BE2C (cell line): ENCODE results near the gene SLC29A1.

Experiments
- DNase-seq: peaks from one replicate; pipeline ENCODE4 v3.0.0-alpha.2; 2020
- H3K27me3 ChIP-seq: fragments of 250-450 bp; sonication (Bioruptor Pico); 2 replicates; pipeline ENCODE4 v1.5.1; 2020; ENCODE audit warnings: mild to moderate bottlenecking
- H3K36me3 ChIP-seq: fragments of 250-450 bp; sonication (Bioruptor Pico); 2 replicates; pipeline ENCODE4 v1.5.1; 2020; ENCODE audit warnings: mild to moderate bottlenecking
- H3K4me1 ChIP-seq: fragments of 250-450 bp; sonication (Bioruptor Pico); 2 replicates; pipeline ENCODE4 v1.5.1; 2020
- H3K4me3 ChIP-seq: 2 replicates; pipeline ENCODE4 v1.5.1; 2011; ENCODE audit warnings: low read depth, low read length
- H3K9me3 ChIP-seq: fragments of 250-450 bp; sonication (Bioruptor Pico); 2 replicates; pipeline ENCODE4 v1.5.1; 2020
- TF ChIP-seq, protein P1 (sequence below): IDR thresholded peaks from 2 replicates; pipeline ENCODE4 v1.5.1; 2012; ENCODE audit warnings: mild to moderate bottlenecking, low read depth, low read length

The SLC29A1 gene

DNA sequence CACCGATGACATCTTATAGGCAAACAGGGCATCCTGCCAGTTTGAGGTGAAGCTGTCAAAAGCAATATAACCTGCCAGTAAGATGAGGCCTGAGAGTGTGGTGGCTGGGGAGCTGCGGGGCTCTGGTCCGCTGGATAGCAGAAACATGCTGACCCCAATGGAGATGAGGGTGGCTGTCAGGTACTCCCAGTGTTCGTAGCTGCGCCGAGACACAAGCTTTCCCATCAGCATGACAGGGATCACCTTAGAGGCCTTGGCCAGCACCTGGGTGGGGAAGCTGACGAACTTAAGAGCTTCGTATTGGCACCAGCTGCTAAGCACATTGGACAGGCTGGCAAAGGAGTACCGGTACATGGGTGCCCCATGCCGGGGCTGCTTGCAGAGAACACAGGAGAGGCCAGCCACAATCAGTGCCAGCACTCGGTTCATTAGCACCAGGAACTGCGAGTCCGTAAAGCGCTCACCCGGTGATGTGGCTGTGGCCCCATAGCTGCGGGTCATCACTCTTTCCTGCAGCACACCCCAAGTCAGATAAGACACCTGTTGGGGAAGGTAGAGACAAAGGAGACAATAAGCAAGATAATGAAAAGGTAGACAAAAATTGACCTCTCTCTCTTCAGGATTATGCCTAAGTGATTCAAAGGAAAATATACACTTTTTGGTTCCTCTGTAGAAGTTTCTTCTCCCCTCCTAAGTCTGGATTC is 31.9 kb downstream of the SLC29A1 start:
- peak overlapping the region; percentile 83; the same call in 1 of the 2 replicates for H3K4me3 ChIP-seq
- TF ChIP-seq, protein P1, sequence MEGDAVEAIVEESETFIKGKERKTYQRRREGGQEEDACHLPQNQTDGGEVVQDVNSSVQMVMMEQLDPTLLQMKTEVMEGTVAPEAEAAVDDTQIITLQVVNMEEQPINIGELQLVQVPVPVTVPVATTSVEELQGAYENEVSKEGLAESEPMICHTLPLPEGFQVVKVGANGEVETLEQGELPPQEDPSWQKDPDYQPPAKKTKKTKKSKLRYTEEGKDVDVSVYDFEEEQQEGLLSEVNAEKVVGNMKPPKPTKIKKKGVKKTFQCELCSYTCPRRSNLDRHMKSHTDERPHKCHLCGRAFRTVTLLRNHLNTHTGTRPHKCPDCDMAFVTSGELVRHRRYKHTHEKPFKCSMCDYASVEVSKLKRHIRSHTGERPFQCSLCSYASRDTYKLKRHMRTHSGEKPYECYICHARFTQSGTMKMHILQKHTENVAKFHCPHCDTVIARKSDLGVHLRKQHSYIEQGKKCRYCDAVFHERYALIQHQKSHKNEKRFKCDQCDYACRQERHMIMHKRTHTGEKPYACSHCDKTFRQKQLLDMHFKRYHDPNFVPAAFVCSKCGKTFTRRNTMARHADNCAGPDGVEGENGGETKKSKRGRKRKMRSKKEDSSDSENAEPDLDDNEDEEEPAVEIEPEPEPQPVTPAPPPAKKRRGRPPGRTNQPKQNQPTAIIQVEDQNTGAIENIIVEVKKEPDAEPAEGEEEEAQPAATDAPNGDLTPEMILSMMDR, result no peak
- H3K4me1 ChIP-seq, result peaks cover 4% of the 10 kb centered on the region; the same call in 1 of the 2 replicates
- DNase-seq, result peak; percentile 40
- peaks cover 67% of the 10 kb centered on the region for H3K36me3 ChIP-seq
- H3K9me3 ChIP-seq, result no peaks in the 10 kb centered on the region
- H3K27me3 ChIP-seq, result no peaks in the 10 kb centered on the region

DNA sequence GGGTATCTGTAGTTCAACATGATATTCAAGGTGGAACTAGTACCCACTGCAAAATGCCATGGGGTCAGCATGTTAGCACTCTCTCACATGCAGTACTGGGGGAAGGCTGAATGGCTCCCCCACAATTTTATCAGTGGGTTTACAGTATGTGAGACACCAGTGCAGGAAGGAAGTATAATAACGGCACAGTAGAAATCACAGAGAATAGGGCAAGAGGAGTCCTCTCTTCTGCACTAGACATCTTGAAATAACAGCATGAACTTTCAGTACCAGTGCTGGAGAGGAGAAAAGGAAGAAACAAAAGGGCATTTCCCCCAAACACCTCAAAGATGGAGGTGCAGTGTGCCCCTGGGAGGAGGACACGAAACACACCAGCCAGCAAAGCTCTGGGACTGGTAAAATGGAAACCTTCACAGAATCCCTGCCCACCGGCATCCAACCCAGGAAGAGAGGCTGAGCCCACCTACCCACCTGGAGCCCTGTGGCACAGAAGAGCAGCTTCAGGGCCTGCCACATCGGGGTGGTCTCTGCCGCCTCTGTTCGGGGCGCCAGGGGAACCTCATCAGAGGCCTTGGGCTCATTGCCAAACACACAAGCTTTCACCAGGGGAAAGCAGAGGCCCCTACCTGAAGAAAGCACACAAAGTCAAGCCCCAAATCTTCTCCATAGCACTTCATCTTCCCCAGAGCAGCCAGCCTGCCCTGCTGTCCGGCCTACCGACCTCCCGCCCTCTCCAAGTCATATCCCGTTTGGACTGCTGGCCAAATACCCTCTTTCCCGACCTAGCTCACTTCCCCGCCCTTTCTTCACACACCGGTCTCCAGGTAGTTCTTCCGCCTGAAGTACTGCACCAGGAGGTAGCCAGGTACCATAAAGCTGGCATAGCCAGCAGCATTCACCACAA is 32.7 kb downstream of the SLC29A1 start:
- no peak for DNase-seq
- H3K27me3 ChIP-seq, result no peaks in the 10 kb centered on the region
- H3K36me3 ChIP-seq, result peaks cover 59% of the 10 kb centered on the region

GRCh38 chr6:44256775-44257024 is 33.3 kb downstream of the SLC29A1 start:
- TF ChIP-seq, protein P1, result no peak
- H3K36me3 ChIP-seq, result peaks cover 53% of the 10 kb centered on the region

More for the DNA sequence above, 32.7 kb downstream of the SLC29A1 start:
- TF ChIP-seq, protein P1, result no peak
- Histone ChIP-seq H3K4me1 (no peaks in the 10 kb centered on the region; the same call in 1 of the 2 replicates), H3K9me3 (no peaks in the 10 kb centered on the region), H3K4me3 (peak overlapping the region; percentile 83)

GRCh38 chr6:44257025-44257752 is 33.8 kb downstream of the SLC29A1 start, which contains the start of gene SLC35B2:
Gene SLC35B2, minus strand, starts transcription at chr6:44257528. Its CDS starts 118 bp downstream, at chr6:44257410.
- TF ChIP-seq, protein P1, result peak; percentile 34
- peaks cover 48% of the 10 kb centered on the region for H3K36me3 ChIP-seq
- DNase-seq, result peak; percentile 78
- H3K27me3 ChIP-seq, result no peaks in the 10 kb centered on the region
- no peaks in the 10 kb centered on the region; the same call in 1 of the 2 replicates for H3K4me1 ChIP-seq
- peak within 1 kb of the TSS; percentile 83 for H3K4me3 ChIP-seq
- no peaks in the 10 kb centered on the region for H3K9me3 ChIP-seq

More at GRCh38 chr6:44256775-44257024, 33.3 kb downstream of the SLC29A1 start:
- Histone ChIP-seq H3K27me3 (no peaks in the 10 kb centered on the region), H3K4me3 (peak overlapping the region; percentile 83), H3K9me3 (no peaks in the 10 kb centered on the region), H3K4me1 (no peaks in the 10 kb centered on the region; the same call in 1 of the 2 replicates)
- no peak for DNase-seq

GRCh38 chr6:44257753-44258324 is 34.4 kb downstream of the SLC29A1 start:
- DNase-seq, result no peak
- TF ChIP-seq, protein P1, result no peak; the same call in 1 of the 2 replicates
- Histone ChIP-seq H3K27me3 (no peaks in the 10 kb centered on the region), H3K36me3 (peaks cover 41% of the 10 kb centered on the region), H3K9me3 (no peaks in the 10 kb centered on the region), H3K4me3 (peak overlapping the region; percentile 83), H3K4me1 (no peaks in the 10 kb centered on the region; the same call in 1 of the 2 replicates)
